Glutamatergic neuron (in vitro differentiated cells): Measurements from ENCODE around the gene PPIL1. TPM values are rescaled to one million over a fixed set of nuclear protein-coding genes. Genes with fewer than 3 reads are reported as not detected.

ENCODE experiments used
- DNase-seq: peaks from one replicate; pipeline ENCODE4 v3.0.0; 2022
- H3K27ac Mint-ChIP-seq: one replicate; pipeline ENCODE4 v1.8.0; 2020; ENCODE audit warnings: mild to moderate bottlenecking, mixed read lengths, inconsistent platforms; ENCODE audit not compliant: unreplicated experiment
- H3K27me3 Mint-ChIP-seq: one replicate; pipeline ENCODE4 v1.8.0; 2020; ENCODE audit warnings: mild to moderate bottlenecking, moderate library complexity, mixed read lengths, inconsistent platforms; ENCODE audit not compliant: unreplicated experiment
- H3K36me3 Mint-ChIP-seq: one replicate; pipeline ENCODE4 v1.8.0; 2020; ENCODE audit warnings: mild to moderate bottlenecking, mixed read lengths, inconsistent platforms; ENCODE audit not compliant: unreplicated experiment
- H3K4me1 Mint-ChIP-seq: one replicate; pipeline ENCODE4 v1.8.0; 2020; ENCODE audit warnings: mild to moderate bottlenecking, low read depth, mixed read lengths, inconsistent platforms; ENCODE audit not compliant: unreplicated experiment
- H3K4me3 Mint-ChIP-seq: one replicate; pipeline ENCODE4 v1.8.0; 2020; ENCODE audit warnings: mild to moderate bottlenecking, mixed read lengths, inconsistent platforms; ENCODE audit not compliant: unreplicated experiment
- H3K9me3 Mint-ChIP-seq: one replicate; pipeline ENCODE4 v1.8.0; 2020; ENCODE audit warnings: mild to moderate bottlenecking, moderate library complexity, mixed read lengths, inconsistent platforms; ENCODE audit not compliant: unreplicated experiment
- CTCF ChIP-seq: fragments of 200-600 bp; sonication (generic); IDR thresholded peaks from one replicate; pipeline ENCODE4 v1.5.0; 2021; ENCODE audit not compliant: partially characterized antibody, unreplicated experiment
- total RNA-seq: library from RNA; stranded (reverse); fragmentation: NEBNext Ultra II Directional; extraction: Animal tissue kit (Norgen Biotek cat#: 25700); gene quantifications from one replicate; pipeline ENCODE4 v1.2.1, GENCODE V29; 2021; ENCODE audit not compliant: unreplicated experiment

Gene PPIL1
- total RNA-seq, 1 donor from 2014 or later, result 28.6 TPM

DNA sequence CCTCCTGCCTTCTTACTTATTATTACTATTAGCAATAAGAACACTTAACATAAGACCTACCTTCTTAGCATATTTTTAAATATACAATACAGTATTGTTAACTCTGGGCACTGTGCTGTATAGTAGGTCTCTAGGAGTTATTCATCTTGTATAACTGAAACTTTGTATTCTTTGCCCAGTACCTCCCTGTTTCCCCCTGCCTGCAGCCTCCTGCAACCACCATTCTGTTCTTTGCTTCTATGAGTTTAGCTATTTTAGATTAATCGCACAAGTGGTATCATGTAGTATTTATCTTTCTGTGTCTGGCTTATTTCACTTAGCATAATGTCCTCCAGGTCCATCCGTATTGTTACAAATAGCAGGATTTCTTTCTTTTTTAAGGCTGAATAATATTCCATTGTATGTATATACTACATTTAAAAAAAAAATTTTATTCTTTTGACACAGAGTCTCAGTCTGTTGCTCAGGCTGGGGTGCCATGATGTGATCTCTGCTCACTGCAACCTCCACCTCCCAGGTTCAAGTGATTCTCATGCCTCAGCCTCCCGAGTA, 15.6 kb upstream of the PPIL1 start:
- Mint-ChIP-seq H3K36me3 (no peaks in the 10 kb centered on the region), H3K9me3 (no peaks in the 10 kb centered on the region), H3K27ac (no peak overlapping the region), H3K4me3 (peak overlapping the region; percentile 11), H3K4me1 (peaks cover 7% of the 10 kb centered on the region), H3K27me3 (peaks cover 2% of the 10 kb centered on the region)
- DNase-seq, result no peak
- TF ChIP-seq CTCF, result no peak

DNA sequence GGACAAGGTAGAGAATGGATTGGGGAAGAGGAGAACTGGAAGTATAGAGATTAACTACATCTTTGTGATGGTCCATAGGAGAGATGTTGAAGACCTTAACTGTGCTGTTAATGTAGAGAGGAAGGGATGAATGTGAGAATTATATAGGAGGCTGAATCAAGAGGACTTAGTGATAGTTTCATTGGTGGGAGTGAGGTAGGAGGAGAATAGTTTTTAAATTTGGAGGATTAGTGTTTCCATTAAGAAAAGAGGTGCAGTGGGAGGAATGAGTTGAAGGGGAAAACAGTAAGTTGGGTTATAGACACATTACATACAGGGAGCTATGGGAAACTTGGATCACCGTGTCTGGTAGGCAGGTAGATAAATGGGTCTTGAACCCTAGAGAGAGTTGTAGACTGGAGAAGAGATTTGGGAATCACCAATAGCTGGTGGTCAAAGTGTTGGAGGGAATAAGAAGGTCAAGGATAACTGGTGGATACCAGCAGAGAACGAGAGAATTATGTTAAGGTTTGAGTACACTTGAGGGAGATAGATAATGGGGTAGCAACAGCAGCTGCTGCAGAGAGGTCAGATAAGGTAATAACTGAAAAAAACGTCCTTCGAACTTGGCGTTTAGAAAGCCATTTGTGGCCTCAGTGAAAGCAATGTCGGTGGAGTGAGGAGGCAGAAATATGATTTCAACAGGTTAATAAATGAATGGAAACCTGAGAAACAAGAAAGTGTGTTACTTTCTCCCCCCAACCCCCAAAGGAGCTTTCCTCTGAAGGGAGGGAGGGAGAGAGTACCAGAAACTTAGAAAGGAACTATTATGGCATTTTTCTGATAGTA, 14.3 kb upstream of the PPIL1 start:
- no peak for TF ChIP-seq CTCF
- peaks cover 2% of the 10 kb centered on the region for H3K27me3 Mint-ChIP-seq
- no peak overlapping the region for H3K4me3 Mint-ChIP-seq
- H3K36me3 Mint-ChIP-seq, result no peaks in the 10 kb centered on the region
- peaks cover 7% of the 10 kb centered on the region for H3K4me1 Mint-ChIP-seq
- no peaks in the 10 kb centered on the region for H3K9me3 Mint-ChIP-seq
- DNase-seq, result no peak
- H3K27ac Mint-ChIP-seq, result no peak overlapping the region

DNA sequence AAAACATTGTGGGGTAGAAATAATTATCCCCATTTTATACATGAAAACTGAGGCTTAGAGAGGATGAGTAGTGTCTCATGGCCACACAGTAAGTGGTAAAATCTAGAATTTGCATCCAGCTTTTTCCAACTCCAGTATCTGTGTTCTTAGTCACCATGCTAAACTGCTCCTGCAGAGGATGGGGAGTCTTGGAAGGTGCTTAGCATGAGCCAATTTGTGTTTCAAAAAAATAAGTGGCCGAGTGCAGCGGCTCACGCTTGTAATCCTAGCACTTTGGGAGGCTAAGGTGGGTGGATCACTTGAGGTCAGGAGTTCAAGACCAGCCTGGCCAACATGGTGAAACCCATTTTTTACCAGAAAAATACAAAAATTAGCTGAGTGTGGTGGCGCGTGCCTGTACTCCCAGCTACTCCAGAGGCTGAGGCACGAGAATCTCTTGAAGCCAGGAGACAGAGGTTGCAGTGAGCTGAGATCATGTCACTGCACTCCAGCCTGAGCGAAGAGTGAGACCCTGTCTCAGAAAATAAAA, 13.6 kb upstream of the PPIL1 start:
- Mint-ChIP-seq H3K36me3 (no peaks in the 10 kb centered on the region), H3K4me3 (no peak overlapping the region), H3K9me3 (no peaks in the 10 kb centered on the region), H3K27ac (no peak overlapping the region), H3K4me1 (peaks cover 7% of the 10 kb centered on the region), H3K27me3 (peaks cover 2% of the 10 kb centered on the region)
- no peak for DNase-seq
- no peak for TF ChIP-seq CTCF

- H3K36me3 Mint-ChIP-seq, result no peaks in the 10 kb centered on the region
- no peak for DNase-seq
- H3K4me3 Mint-ChIP-seq, result peak overlapping the region; percentile 97
- peaks cover 7% of the 10 kb centered on the region for H3K4me1 Mint-ChIP-seq
- peak overlapping the region; percentile 100 for H3K27ac Mint-ChIP-seq
- no peak for TF ChIP-seq CTCF
- no peaks in the 10 kb centered on the region for H3K9me3 Mint-ChIP-seq
- peaks cover 2% of the 10 kb centered on the region for H3K27me3 Mint-ChIP-seq
These were observed 12.5 kb upstream of the PPIL1 start for GRCh38 chr6:36886950-36887618.
